HG03175 (cell line): ENCODE results near the gene AUTS2.

Experiments
- ATAC-seq: cut with Tn5 transposase; IDR thresholded peaks from one replicate; pipeline ENCODE4 v1.9.1; 2021; ENCODE audit warnings: mild to moderate bottlenecking, moderate library complexity; ENCODE audit not compliant: unreplicated experiment

AUTS2 gene

GRCh38 chr7:70836279-70836678 is 1238.0 kb downstream of the AUTS2 start:
- ATAC-seq: no peak

- no peak for ATAC-seq
Measured at GRCh38 chr7:70836946-70837345, 1238.7 kb downstream of the AUTS2 start.

GRCh38 chr7:70837589-70837988 is 1239.3 kb downstream of the AUTS2 start:
- no peak for ATAC-seq

GRCh38 chr7:70838292-70838907 is 1240.1 kb downstream of the AUTS2 start:
- ATAC-seq: no peak
